GM18526 (cell line): ENCODE measurements around the gene SGIP1.

Source experiments
- POLR2A ChIP-seq: IDR thresholded peaks from 3 replicates; pipeline ENCODE4 v1.6.1; 2011; ENCODE audit not compliant: insufficient read length; ENCODE audit errors: extremely low read depth

The SGIP1 gene

DNA sequence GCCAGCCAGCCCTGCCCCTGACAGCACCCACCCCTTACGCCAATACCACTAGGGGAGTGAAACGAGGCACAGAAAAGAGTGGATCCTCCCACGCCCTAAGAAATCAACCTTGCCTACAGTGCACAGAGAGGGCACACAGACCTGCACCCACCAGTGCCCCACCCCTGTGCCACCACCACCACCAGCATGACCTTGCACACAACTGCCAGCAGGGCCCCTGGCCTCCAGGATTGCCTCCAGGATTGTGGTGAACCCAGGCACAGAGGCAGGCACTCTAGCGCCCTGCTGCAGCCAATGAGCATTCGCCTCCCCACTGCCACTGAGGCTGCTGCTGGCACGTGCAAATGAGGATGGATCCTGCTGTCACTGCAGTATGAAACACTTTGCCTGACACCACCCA lies 23.5 kb upstream of the SGIP1 start:
- no peak for TF ChIP-seq POLR2A

DNA sequence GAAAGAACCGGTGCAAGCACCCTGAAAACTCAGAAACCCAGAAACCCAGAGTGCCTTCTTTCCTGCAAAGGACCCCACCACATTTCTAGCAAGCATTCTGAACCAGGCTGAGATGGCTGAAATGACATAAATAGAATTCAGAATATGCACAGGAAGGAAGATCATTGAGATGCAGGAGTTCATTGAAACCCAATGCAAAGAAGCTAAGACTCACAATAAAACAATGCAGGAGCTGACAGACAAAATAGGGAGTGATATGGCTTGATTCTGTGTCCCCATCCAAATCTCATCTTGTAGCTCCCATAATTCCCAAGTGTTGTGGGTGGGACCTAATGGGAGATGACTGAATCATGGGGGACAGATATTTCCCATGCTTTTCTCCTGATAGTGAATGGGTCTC lies 22.8 kb upstream of the SGIP1 start:
- no peak for TF ChIP-seq POLR2A

DNA sequence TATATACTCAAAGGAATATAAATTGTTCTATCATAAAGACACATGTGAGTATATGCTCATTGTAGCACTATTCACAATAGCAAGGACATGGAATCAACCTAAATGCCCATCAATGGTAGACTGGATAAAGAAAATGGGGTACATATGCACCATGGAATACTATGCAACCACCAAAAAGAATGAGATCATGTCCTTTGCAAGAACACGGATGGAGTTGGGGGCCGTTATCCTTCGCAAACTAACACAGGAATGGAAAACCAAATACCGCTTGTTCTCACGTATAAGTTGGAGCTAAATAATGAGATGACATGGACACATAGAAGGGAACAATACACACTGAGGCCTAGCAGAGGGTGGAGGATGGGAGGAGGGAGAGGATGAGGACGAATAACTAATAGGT lies 16.0 kb upstream of the SGIP1 start:
- no peak for TF ChIP-seq POLR2A

DNA sequence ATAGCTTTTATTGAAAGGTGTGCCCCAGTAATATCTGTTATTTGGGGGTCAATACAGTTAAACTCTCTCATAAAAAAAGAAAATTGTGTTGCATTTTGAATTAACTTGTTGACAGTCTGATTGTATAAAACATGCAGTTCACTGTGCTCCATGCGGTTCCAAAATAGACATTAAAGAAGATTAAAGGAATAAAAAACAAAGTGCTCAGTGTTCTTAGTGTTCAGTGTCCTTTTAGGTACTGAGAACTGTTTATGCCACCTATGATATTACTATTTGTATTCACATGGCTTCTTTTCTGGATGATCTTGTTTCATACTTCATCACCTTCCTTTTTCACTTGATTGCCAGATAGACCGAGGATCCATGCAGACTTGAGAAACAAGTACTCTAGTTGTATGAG lies 15.3 kb upstream of the SGIP1 start:
- no peak for TF ChIP-seq POLR2A

DNA sequence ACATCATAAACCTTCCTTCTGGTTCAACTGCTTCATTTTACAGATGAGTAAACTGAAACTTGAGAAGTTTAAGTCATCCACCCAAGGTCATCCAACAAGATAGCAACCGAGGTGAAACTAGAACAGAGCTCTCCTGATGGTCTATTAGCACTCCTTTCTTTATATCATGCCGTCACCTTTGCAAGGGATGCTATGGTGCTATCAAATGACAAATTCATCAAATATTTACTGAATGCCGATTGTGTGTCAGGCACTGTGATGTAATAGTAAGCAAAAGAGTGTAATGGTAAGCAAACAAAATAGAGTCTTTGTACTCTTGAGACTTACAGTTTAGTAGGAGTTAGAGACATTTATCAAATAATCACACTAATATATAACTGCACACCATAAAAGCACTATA lies 14.0 kb upstream of the SGIP1 start:
- no peak for TF ChIP-seq POLR2A

DNA sequence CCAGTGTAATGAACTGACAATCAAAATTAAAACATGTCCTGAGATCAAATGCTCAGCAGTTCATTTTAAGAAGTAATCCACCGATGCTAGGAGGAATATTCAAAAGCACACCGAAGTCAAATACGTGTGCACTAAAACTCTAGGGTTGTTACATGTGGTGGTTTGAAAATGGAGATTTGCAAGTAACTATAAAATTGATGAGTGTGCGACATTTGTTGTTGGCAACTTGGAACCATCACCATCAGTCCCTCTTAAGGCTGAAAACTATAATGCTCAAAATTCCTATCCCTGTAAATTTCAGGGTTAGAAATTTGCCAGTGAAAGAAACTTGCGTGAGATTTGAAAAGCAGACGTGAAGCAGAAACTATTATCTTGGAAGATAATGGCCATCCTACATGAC lies 13.3 kb upstream of the SGIP1 start:
- no peak for TF ChIP-seq POLR2A

DNA sequence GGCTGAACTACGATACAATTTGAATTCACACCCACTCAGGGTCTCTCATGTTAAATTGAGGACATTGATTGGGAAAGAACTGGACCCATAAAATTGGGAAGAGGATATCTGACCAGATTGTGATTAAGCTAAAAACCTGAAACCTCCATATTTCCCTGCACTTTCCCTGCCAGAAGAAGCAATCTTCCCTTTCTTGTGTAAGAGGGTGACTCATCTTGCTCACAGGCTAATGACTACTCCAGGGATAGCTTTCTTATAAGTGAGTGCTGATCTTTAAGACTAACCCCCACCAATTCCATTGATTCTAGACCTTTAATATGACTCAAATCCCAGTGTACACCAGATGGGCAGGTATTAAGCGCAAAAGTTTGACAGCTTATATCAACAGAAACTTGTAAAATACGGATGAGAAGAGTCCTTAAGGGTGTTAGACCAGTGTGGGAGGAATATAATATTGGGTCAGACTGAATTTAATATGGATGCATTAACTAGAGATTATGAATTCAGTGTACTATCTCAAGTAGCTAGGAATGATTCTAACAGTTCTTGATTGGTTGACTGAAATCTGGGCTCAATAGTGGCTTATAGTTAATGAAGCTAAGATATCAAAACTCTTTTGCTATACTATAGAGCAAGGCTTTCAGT lies 12.1 kb upstream of the SGIP1 start:
- TF ChIP-seq POLR2A, result no peak

DNA sequence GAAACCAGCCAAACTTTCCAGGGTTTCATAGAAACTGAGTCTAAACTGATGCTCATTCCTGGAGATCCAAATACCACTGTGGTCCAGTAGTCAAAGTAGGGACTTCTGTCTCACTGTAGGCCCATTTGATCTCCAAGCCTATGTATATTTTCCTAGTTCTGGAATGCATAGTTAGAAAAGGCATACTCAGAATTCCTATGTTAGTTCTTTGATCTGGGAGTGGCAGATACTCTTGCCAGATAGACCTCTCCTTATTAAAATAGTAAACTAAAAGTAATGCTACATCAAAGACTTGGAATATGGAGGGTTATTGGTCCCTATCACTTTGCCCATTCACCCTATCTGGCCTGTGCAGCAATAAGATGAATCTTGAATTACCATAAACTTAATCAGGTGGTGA lies 10.4 kb upstream of the SGIP1 start:
- TF ChIP-seq POLR2A, result no peak

DNA sequence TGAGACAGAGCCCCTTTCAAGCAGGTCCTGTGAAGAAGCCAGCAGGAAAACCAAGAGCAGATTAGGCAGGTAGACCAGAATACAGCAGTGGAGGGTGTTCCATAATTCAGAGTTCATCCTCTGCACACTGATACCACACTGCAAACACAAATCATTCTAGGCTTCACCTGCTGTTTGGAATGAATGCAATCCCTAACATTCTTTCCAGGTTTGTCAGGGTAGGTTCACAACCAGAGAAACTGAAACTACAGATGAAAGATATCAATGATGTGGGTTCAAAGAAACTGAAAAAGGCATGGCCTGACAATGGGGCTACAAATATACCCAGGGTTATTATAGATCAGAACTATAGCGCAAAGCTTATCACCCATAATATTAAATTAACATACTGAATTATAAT lies 8.9 kb upstream of the SGIP1 start:
- no peak for TF ChIP-seq POLR2A

DNA sequence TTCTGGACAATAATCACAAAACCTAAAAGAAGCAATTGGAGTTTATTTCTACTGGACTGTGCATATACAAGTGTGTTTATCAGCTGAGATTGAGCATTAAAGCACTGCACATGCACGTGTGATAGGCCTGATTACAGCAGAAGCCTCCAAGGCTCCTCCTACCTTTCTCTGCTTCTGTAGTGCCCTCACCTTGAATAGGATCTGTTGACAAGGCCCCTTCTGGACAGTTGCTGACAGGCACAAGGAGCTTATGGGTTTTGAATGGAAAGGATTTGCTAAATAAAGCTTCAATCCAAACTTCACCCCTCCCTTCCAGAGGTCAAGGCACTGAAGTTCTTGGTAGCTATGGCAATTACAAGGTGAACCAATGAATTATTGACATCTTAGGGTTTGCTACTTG lies 7.9 kb upstream of the SGIP1 start:
- no peak for TF ChIP-seq POLR2A

DNA sequence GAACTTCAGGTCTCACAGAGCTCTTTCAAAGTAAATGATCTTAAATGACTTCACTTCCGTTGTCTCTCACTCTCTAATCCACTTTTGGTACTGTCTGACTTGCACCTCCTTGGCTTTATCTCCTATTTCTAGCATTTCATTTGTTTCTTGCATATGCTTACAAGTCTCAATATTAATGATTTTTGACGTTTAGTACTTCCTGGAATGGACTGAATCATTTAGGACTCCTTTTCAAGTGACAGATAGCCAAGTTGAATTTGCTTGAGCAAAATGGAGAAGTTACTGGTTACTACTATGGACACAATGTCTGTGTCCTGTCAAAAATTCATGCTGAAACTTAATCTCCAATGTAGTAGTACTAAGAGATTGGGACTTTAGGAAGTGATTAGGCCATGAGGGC lies 7.0 kb upstream of the SGIP1 start:
- TF ChIP-seq POLR2A, result no peak

DNA sequence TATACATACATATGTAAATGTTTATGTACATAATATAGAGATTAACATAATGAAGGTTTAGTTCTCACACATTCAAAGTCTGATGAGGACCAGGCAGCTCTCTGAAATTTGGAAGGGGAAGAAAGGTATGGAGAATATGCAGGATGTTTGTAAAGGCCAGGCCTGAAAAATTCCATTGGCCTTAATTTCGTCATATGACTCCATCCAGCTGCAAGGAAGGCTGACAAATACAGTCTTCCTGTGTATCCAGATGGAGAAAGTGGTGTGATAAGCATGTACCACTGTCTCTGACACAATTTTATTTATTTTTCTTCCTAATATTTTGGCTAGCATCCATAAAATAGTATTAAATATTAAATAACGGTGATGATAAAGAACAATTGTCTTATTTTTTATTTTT lies 6.3 kb upstream of the SGIP1 start:
- no peak for TF ChIP-seq POLR2A

DNA sequence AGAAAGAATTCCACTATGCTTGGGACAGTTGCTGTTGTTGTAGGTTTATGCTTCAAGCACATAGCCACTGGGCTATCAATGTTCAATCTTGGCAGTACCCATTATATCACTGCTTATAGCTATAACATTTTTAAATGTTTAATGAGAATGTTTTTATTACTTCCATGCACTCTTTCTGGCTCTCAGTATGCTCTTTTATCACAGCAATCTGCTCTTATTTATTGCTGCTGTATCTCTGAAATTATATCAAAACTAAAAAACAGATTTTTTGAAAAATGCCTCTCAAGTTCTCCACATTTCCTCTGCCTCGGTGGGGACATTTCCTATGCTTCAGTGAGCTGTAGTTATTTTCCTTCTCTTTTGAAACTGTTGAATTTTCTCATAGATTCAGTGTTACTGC lies 5.4 kb upstream of the SGIP1 start:
- no peak for TF ChIP-seq POLR2A

DNA sequence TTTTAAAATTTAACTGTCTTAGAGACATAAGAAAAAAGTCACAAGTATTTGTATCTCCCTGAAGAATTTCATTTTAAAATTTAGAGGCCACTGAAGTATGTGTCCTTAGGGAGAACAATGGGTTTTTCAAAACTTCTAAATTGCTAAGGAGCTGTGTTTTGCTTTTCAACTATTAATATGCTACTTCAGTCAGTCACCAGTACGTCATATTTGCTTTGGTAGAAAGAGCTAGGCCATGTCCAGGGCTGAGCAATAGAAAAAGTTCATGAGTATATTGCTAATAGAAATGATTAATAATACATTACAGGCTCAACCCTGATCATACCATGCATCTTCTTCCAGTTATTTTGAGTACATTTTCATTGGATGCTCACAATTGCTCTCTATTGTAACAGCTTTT lies 1.7 kb upstream of the SGIP1 start:
- TF ChIP-seq POLR2A, result no peak

DNA sequence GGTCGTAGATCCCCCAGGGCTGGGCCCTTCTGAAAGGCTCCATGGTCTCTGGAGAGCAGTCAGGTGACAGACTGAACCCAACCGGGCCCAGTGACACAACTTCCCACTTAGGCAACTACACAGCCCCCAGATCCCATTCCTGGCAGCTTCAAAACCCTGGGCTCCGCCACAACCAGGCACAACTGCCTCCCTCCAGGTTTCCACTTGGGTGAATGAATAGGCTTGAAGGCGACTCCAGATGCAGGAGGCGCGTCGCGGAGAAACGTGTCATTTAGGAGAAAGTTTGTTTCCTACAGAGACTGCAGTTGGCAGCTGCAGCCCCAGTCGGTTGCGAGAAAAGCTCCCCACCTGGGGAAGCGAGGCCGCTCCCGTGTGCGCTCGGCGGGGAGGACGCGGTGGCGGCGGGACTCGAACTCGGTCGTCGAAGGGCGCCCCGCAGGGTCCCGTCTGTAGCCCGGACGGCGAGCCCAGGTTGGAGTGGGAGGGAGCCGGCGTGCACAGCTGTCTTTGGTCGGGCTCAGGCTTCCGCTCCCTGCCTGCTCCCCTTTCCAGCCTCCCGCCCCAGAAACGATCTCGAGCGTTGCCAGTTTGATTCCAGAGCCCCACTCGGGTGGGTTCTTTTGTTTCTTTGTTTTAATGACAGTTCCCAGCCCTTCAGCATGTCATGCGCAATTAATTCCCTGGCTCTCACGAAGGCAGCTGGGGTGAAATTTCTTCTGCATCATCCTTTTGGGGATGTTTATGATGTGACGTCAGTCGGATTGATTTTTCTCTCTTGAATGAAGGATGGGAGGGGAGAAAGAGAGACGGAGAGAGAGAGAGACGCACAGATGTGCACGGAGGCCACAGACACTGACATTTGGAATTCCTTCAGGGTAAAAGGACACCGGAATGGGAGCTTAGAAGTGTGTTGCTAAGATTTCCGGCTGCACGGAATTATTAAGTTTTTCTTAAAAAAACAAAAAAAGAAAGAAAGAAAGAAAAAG lies 862 bp upstream of the SGIP1 start:
- no peak for TF ChIP-seq POLR2A

DNA sequence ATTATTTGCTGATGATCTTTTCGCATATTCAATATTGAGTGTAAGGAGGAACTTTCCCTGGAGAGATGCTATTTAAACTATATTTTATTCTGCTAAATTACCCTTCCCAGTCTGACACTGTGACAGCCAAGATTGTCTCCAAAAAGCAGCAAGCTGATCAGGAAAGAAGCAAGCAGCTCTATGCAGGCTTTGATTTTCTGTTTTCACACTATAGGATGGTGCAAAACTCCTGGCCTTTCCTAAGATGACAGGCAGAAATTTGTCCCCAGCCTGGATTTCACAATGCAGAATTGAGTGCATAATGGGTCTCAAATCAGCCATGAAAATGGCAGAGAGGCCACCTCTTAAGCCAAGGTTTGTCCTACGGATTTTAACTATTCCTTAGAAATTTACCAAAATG lies 1.1 kb downstream of the SGIP1 start:
- TF ChIP-seq POLR2A, result no peak
